Stimulated activated naive CD4-positive, alpha-beta T cell (primary cell): ENCODE data around the gene KLHL33.
A peak's percentile ranks its signal among the peaks of the same experiment; 100 is the strongest.
"Not testable (repeated sequence)": the region's sequence is repeated elsewhere in the genome, so short reads cannot be mapped to it uniquely, and the experiment has no call there.

Experiments used
- DNase-seq, 6 experiments: peaks; one replicate each; lab custom pipeline; 2025; lab: John Stamatoyannopoulos, UW

KLHL33 gene

GRCh38 chr14:20454516-20455354, 18.8 kb upstream of the KLHL33 start, which contains the start of the genes APEX1 and OSGEP:
APEX1 (plus strand) TSS chr14:20455226; CDS start chr14:20455646, 420 bp downstream.
OSGEP (minus strand) TSS chr14:20454812; CDS start chr14:20454683, 129 bp downstream.
- peak; percentile 96 to 98 (median 97) for DNase-seq

- not testable (repeated sequence) for DNase-seq
Observed at GRCh38 chr14:20452831-20453230, 16.9 kb upstream of the KLHL33 start.

GRCh38 chr14:20446889-20447288, 10.9 kb upstream of the KLHL33 start:
- DNase-seq = no peak

GRCh38 chr14:20443650-20444049, 7.7 kb upstream of the KLHL33 start:
- DNase-seq = not testable (repeated sequence)

- no peak for DNase-seq
Observed at GRCh38 chr14:20441461-20441860, 5.5 kb upstream of the KLHL33 start.

GRCh38 chr14:20440882-20441281, 4.9 kb upstream of the KLHL33 start:
- peak in 5 of 6 experiments; percentile 7 to 59 (median 57) for DNase-seq

GRCh38 chr14:20440465-20440864, 4.5 kb upstream of the KLHL33 start:
- no peak for DNase-seq

- no peak for DNase-seq
Observed at GRCh38 chr14:20438664-20439063, 2.7 kb upstream of the KLHL33 start.

- no peak for DNase-seq
Observed at GRCh38 chr14:20436363-20436755, 393 bp upstream of the KLHL33 start.

GRCh38 chr14:20434701-20435581, 1.0 kb downstream of the KLHL33 start:
- no peak for DNase-seq

- peak in 1 of 6 experiments; percentile 9 for DNase-seq
Observed at GRCh38 chr14:20429801-20430669, 5.9 kb downstream of the KLHL33 start.

- DNase-seq = no peak
Observed at GRCh38 chr14:20428802-20429201, 7.2 kb downstream of the KLHL33 start.

- DNase-seq = no peak
Observed at GRCh38 chr14:20428010-20428365, 8.0 kb downstream of the KLHL33 start.

GRCh38 chr14:20427231-20428009, 8.5 kb downstream of the KLHL33 start:
- DNase-seq = no peak

GRCh38 chr14:20424851-20425250, 11.1 kb downstream of the KLHL33 start:
- no peak for DNase-seq

GRCh38 chr14:20422886-20423285, 13.1 kb downstream of the KLHL33 start:
- no peak for DNase-seq

- DNase-seq = no peak
Observed at GRCh38 chr14:20421267-20421666, 14.7 kb downstream of the KLHL33 start.

- no peak for DNase-seq
Observed at GRCh38 chr14:20419419-20419818, 16.5 kb downstream of the KLHL33 start.

- no peak for DNase-seq
Observed at GRCh38 chr14:20418501-20418909, 17.5 kb downstream of the KLHL33 start.

- no peak for DNase-seq
Observed at GRCh38 chr14:20417250-20418186, 18.4 kb downstream of the KLHL33 start.
